ENCODE data around the gene BTBD16. TPM values are rescaled to one million over a fixed set of nuclear protein-coding genes. Genes with fewer than 3 reads are reported as not detected.

Gene BTBD16
- total and polyA plus RNA-seq, 3 donors from 2014 or later: 4.9 to 21.3 (median 5.3) TPM

DNA sequence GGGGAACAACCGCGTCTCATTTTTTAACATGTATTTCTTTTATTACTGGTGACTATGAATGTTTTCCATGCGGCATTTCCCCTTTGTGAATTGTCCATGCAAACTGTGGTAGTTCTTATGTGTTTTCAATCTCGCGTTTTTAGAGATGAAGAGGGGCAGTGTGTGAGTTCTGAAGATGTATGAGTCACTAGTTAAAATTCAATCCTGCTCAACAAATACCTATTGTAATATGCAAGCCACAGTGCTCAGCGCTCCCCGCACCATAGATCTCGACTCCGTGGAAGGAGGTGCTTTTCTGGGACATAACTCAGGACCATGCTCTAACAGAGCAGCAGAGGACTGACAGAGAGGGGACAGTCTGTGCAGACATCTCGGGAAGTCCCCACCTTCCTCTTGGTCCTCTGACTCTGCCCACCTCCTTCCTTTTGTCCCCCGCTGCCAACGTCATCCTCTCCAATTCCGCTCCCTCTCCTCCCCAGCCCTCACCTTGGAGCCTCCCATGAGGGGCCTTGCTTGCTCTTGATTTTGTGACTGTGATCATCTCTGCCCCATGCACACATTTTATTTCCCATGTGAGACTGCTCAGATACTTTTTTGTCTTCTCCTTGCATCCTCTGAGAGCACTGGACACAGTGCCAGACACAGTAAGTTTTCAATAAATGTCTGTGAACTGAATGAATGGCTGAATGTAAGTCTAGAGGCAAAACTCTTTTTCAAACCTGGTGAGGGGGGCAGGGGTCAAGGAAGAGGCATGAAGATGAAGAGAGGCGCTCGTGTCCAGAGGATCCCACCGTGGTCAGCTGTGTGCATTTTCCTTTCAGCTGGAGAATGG, 60.7 kb downstream of the BTBD16 start:
- Histone ChIP-seq H3K9me3 (no peaks in the 10 kb centered on the region), H3K4me1 (no peaks in the 10 kb centered on the region), H3K36me3 (ENCODE audit: low read depth, missing control alignments) (no peaks in the 10 kb centered on the region), H3K27ac (no peak overlapping the region), H3K4me3 (no peak overlapping the region), H3K27me3 (no peaks in the 10 kb centered on the region)
- DNase-seq: no peak
- TF ChIP-seq, protein P1, sequence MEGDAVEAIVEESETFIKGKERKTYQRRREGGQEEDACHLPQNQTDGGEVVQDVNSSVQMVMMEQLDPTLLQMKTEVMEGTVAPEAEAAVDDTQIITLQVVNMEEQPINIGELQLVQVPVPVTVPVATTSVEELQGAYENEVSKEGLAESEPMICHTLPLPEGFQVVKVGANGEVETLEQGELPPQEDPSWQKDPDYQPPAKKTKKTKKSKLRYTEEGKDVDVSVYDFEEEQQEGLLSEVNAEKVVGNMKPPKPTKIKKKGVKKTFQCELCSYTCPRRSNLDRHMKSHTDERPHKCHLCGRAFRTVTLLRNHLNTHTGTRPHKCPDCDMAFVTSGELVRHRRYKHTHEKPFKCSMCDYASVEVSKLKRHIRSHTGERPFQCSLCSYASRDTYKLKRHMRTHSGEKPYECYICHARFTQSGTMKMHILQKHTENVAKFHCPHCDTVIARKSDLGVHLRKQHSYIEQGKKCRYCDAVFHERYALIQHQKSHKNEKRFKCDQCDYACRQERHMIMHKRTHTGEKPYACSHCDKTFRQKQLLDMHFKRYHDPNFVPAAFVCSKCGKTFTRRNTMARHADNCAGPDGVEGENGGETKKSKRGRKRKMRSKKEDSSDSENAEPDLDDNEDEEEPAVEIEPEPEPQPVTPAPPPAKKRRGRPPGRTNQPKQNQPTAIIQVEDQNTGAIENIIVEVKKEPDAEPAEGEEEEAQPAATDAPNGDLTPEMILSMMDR (IDR thresholded peaks at IDR 0.05): no peak
- no peak for TF ChIP-seq POLR2A (IDR thresholded peaks at IDR 0.05)
- 80 to 84% methylated on average over 16 of the region's 16 CpGs for WGBS, 2 donors
- intact Hi-C loops (cut with DNase I; ENCODE audit: low total_unique reads): no loop called here

DNA sequence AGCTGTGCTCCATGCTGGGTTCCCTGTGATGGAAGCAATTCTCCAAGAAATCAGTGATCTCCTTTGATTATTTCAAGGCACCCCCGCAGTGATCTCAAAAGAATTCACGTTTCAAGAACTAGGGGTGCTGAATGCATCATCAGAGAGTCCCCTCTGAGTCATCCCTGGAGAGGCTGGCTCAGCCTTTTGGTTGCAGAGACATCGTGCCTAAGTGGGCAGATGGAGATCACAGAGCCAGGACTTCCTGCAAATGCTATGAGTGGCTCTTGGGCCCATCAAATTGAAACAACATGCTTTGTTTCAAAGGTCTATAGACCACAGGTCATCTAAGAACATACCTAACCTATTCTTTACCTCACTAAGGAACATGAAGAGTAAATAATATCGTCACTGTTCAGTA, 61.9 kb downstream of the BTBD16 start:
- no peak overlapping the region for H3K27ac ChIP-seq
- intact Hi-C loops (cut with DNase I; ENCODE audit: low total_unique reads): no loop called here
- 86 to 88% methylated on average over 4 of the region's 4 CpGs for WGBS, 2 donors
- no peak for DNase-seq
- H3K27me3 ChIP-seq: no peaks in the 10 kb centered on the region
- no peak overlapping the region for H3K4me3 ChIP-seq
- TF ChIP-seq POLR2A (IDR thresholded peaks at IDR 0.05): no peak
- TF ChIP-seq, protein P1 (IDR thresholded peaks at IDR 0.05): no peak
- no peaks in the 10 kb centered on the region for H3K9me3 ChIP-seq
- H3K4me1 ChIP-seq: no peaks in the 10 kb centered on the region
- no peaks in the 10 kb centered on the region for H3K36me3 ChIP-seq (ENCODE audit: low read depth, missing control alignments)

DNA sequence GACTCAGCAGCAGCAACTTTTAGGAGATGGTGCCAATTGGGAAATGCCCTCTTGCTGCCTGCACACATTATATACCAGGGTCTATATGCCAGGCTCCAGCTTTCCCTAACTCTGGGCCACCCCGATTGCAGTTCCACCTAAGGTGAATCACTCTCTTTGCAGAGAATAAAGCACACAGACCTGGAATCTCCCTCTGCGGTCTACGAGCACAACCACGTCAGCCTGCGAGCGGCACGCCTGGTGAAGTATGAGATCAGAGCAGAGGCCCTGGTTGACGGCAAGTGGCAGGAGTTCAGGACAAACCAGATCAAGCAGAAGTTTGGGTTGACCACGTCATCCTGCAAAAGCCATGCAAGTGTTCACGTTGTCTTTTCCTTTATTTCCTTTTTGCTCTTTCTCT, 65.2 kb downstream of the BTBD16 start:
- H3K4me3 ChIP-seq: no peak overlapping the region
- DNase-seq: no peak
- H3K36me3 ChIP-seq (ENCODE audit: low read depth, missing control alignments): no peaks in the 10 kb centered on the region
- H3K27me3 ChIP-seq: no peaks in the 10 kb centered on the region
- intact Hi-C loops (cut with DNase I; ENCODE audit: low total_unique reads): no loop called here
- no peaks in the 10 kb centered on the region for H3K9me3 ChIP-seq
- TF ChIP-seq POLR2A (IDR thresholded peaks at IDR 0.05): no peak
- TF ChIP-seq, protein P1 (IDR thresholded peaks at IDR 0.05): no peak
- H3K4me1 ChIP-seq: no peaks in the 10 kb centered on the region
- H3K27ac ChIP-seq: no peak overlapping the region
- 90 to 91% methylated on average over 10 of the region's 10 CpGs for WGBS, 2 donors

DNA sequence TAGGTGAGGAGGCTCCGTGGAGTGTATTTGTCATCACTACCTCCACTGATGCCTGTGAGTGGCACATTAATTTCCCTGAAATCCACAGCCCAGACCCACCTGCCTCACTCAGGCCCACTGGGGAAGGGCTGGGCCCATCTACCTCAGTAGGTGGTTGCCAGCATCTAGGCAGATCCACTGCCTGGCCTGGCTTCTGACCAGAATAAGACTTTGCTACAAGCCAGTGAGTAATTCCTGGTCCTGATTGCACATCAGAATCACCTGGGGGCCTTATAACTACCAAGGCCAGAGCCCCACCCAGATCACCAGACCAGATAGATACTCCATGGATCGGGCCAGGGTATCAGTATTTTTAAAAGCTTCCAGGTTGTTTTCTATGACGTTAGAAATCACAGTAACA, 65.9 kb downstream of the BTBD16 start:
- intact Hi-C loops (cut with DNase I; ENCODE audit: low total_unique reads): no loop called here
- no peaks in the 10 kb centered on the region for H3K36me3 ChIP-seq (ENCODE audit: low read depth, missing control alignments)
- no peak overlapping the region for H3K27ac ChIP-seq
- H3K4me3 ChIP-seq: no peak overlapping the region
- H3K4me1 ChIP-seq: no peaks in the 10 kb centered on the region
- H3K27me3 ChIP-seq: no peaks in the 10 kb centered on the region
- WGBS, 2 donors: 89 to 91% methylated on average over 3 of the region's 3 CpGs
- H3K9me3 ChIP-seq: no peaks in the 10 kb centered on the region
- TF ChIP-seq, protein P1 (IDR thresholded peaks at IDR 0.05): no peak
- TF ChIP-seq POLR2A (IDR thresholded peaks at IDR 0.05): no peak
- no peak for DNase-seq

All from testis (tissue), 3 donors.